AG04449 (cell line): Measurements from ENCODE around the gene ACAT2.
"Not testable (repeated sequence)": the region's sequence is repeated elsewhere in the genome, so short reads cannot be mapped to it uniquely, and the experiment has no call there.

Experiments
- CTCF ChIA-PET: fragments of 350-600 bp; formaldehyde crosslinking; extraction: SDS; loops from one replicate; lab custom pipeline; 2021; ENCODE audit warnings: antibody characterized with exemption; lab: Yijun Ruan, JAX
- POLR2A ChIA-PET: fragments of 400-600, 350-600 bp; formaldehyde crosslinking; extraction: SDS; loops from one replicate; lab custom pipeline; 2020; ENCODE audit warnings: antibody characterized with exemption, inconsistent platforms; lab: Yijun Ruan, JAX
- DNase-seq: peaks from one replicate; pipeline ENCODE4 v3.0.0-alpha.2; 2010; ENCODE audit warnings: low read depth, low spot score
- H3K4me3 ChIP-seq: 2 replicates; pipeline ENCODE4 v1.5.1; 2011; ENCODE audit warnings: low read depth, mild to moderate bottlenecking, control low read depth, low read length
- TF ChIP-seq, protein P1 (sequence below): IDR thresholded peaks from one replicate; pipeline ENCODE4 v1.5.1; 2011; ENCODE audit warnings: mild to moderate bottlenecking, moderate library complexity, low read length, control low read depth, inconsistent platforms; ENCODE audit not compliant: insufficient read depth; ENCODE audit errors: missing control alignments

The ACAT2 gene

DNA sequence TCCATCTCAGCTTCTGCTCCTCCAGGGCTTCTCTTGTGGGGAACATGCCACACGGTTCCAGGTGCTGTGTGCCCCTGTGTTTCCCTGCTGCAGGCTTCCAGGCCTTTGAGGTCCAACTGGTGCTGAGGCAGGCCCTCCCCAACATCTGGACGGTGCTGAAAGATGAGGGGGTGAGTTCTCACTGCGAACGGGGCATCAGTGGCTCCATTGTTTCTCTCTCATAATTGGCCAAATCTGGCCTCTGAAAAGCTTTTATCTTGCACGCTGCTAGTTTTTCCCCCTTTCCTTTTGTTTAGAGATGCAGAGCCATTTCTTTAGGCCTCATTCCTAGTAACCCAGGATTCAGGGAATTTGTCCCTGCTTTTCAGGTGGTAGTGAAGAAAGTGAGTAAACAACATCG lies 46.8 kb downstream of the ACAT2 start:
- CTCF ChIA-PET: interaction anchor here (1.7 kb wide), 1 partner anchor 18 kb away, joined by 4 read pairs; no protein-coding TSS in a partner anchor
- TF ChIP-seq, protein P1, sequence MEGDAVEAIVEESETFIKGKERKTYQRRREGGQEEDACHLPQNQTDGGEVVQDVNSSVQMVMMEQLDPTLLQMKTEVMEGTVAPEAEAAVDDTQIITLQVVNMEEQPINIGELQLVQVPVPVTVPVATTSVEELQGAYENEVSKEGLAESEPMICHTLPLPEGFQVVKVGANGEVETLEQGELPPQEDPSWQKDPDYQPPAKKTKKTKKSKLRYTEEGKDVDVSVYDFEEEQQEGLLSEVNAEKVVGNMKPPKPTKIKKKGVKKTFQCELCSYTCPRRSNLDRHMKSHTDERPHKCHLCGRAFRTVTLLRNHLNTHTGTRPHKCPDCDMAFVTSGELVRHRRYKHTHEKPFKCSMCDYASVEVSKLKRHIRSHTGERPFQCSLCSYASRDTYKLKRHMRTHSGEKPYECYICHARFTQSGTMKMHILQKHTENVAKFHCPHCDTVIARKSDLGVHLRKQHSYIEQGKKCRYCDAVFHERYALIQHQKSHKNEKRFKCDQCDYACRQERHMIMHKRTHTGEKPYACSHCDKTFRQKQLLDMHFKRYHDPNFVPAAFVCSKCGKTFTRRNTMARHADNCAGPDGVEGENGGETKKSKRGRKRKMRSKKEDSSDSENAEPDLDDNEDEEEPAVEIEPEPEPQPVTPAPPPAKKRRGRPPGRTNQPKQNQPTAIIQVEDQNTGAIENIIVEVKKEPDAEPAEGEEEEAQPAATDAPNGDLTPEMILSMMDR: no peak
- POLR2A ChIA-PET: no interaction called here

DNA sequence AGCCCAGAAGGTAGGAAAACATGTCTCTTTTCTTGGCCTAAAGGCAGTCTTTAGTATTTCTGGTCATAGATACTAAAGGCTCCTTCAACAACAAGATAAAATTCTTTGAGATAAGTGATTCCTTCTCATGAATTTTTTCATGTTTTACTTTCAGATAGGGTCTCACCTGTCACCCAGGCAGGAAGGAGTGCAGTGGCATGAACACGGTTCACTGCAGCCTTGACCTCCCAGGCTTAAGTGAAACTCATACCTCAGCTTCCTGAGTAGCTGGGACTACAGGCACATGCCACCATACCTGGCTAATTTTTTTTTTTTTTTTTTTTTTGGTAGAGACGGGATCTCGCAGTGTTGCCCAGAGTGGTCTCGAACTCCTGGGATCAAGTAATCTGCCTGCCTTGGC lies 47.3 kb downstream of the ACAT2 start:
- H3K4me3 ChIP-seq: no peak overlapping the region
- no peak for DNase-seq
- POLR2A ChIA-PET: no interaction called here
- CTCF ChIA-PET: no interaction called here
- TF ChIP-seq, protein P1: no peak

More for the DNA sequence above, 46.8 kb downstream of the ACAT2 start:
- no peak for DNase-seq
- no peak overlapping the region for H3K4me3 ChIP-seq

DNA sequence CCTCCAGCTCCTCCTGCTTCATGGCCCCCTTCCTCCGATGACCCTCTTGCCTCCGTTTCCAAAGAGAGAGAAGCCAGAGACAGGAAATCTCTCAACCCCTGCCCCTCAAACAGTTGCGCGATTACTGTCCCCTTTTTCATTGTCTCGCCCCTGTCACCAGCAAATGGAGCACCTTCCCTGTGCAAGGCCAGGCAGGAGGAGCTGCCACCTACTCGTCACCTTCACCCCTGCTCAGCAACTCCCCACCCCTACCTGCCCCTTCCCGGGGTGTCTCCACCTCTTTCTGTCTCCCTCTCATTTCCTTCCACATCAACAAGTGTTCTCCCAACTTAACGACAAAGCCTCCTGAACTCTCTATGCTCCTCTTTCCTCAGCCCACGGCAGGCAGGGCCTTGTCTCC lies 51.9 kb downstream of the ACAT2 start:
- no peak overlapping the region for H3K4me3 ChIP-seq
- CTCF ChIA-PET: no interaction called here
- no peak for DNase-seq
- POLR2A ChIA-PET: no interaction called here
- TF ChIP-seq, protein P1: no peak

DNA sequence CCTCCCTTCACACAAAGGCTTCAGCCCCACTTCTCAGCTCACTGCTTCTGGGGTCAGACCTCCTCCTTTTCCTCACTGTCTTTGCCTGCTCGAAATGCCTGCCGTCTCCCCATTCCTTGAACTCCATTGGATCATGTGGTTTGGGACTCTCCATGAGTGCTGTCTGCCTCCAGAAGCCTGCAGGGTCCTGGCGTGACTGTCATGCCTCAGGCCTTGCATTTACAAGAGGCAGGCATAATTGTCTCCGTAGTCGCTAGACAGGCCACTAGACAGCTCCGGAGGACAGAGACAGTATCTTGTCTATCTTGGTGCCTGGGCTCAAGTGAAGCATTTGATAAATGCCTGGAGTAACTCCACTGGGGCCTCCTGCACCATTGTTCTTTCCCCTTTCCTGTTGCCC lies 53.6 kb downstream of the ACAT2 start:
- DNase-seq: no peak
- TF ChIP-seq, protein P1: no peak
- no peak overlapping the region for H3K4me3 ChIP-seq
- CTCF ChIA-PET: interaction anchor here (1.0 kb wide), 1 partner anchor 13 kb away, joined by 3 read pairs; no protein-coding TSS in a partner anchor
- POLR2A ChIA-PET: no interaction called here

DNA sequence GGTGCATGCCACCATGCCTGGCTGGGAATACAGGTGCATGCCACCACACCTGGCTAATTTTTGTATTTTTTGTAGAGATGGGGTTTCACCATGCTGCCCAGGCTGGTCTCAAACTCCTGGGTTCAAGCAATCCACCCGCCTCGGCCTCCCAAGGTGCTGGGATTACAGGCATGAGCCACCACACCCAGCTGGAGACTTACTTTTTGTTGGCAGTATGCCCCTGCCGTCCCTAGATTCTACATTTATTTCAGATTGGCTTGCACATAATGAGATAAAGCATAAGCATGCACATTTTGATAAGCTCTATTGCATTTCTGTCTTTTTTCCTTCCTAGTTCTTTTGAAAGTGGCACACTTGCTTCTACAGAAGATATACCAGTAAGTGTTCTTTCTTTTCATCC lies 54.9 kb downstream of the ACAT2 start:
- DNase-seq, CTCF ChIA-PET, POLR2A ChIA-PET, H3K4me3 ChIP-seq: not testable (repeated sequence)

DNA sequence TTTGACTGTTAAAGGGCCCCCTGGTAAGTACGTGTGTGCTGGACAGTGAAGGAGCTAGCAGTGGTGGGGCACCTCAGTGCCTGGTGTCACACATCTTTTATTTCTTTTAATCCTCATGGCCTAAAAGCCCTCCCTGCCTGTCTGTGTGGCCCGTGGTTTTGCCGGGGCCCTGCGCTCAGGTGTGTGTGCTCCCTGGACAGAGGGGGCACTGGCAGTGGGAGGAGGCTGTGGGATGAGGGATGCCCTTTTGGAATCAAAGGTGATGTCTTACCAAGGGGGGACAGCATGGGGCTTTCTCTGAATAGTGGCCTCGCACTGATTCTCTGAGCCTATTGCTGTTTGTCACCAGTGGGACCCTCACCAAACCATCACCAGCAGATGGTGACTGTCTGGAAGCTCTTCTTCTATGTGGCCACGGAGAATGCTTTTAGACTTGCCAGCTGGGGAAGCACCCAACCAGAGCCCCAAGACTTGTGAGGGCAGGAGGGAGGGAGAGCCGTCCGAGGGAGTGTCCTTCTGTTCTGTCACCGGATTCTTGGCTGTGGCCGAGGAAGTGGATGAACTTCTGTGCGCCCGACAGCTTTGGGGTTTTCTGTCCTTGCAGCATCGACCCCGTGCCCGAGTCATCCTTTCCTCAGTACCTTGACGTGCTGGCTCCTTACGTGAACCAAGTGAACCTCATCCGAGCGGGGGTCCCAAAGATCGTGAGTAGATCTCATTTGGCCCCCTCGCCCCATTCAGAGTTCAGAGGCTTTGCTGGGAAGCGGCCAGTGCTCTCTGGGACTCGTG lies 56.3 kb downstream of the ACAT2 start:
- ChIA-PET POLR2A (no interaction called here), CTCF (no interaction called here)
- TF ChIP-seq, protein P1: no peak
- no peak for DNase-seq
- H3K4me3 ChIP-seq: no peak overlapping the region

DNA sequence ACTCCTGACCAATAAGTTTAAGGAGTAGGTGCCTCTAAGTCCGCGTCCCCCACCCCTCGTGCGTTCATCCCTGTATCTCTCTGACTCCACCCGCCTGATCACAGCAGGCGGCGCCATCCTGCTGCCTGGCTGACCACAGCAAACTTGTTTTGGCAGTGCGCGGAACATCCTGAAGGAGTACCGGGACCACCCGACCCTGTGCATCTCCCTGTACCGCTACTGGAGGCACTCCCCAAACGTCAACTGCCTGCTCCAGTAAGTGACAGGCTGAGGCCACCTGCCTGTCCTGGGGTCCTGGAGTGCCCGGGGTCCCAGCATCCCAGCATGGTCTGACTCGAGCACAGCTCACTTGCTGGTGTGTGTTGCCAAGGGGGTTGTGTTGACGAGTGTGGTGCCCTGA lies 57.3 kb downstream of the ACAT2 start:
- H3K4me3 ChIP-seq: no peak overlapping the region
- TF ChIP-seq, protein P1: no peak
- CTCF ChIA-PET: no interaction called here
- no peak for DNase-seq
- POLR2A ChIA-PET: no interaction called here
